Astrocyte of the spinal cord (primary cell): ENCODE data around the gene KLHL29.
A peak's percentile ranks its signal among the peaks of the same experiment; 100 is the strongest.

Experiments used
- DNase-seq: peaks from one replicate; pipeline ENCODE4 v3.0.0; 2011; ENCODE audit warnings: low read depth, low spot score
- H3K4me3 ChIP-seq: 2 replicates; pipeline ENCODE4 v1.5.1; 2011; ENCODE audit warnings: low read depth, mild to moderate bottlenecking, low read length, moderate library complexity
- in situ Hi-C: cut with HindIII; loops from 2 replicates; pipeline ENCODE4 v1.10.0; 2017; ENCODE audit warnings: low sequenced_read_pairs
- TF ChIP-seq, protein P1 (sequence below): IDR thresholded peaks from 2 replicates; pipeline ENCODE4 v1.5.1; 2012; ENCODE audit warnings: low read depth, mild to moderate bottlenecking, low read length, inconsistent platforms

KLHL29 gene

DNA sequence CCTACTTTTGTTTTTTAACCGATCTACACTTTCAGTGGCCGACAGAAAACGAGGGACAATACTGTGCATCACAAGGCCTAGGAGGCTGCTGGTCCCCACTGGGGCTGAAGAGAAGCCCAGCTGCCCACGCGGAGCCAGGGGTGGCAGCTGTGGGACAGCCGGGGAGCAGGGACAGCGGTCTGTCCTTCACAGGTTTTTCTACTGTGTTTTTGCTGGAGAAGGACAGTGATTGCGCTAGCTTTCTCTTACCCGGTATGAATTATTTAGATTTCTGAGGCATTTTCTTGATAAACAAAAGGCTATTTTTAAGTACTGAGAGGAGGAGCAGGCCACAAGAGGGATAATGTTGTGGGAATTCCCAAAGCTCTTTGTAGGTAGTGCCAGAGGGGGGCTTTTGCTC lies 322.1 kb downstream of the KLHL29 start:
- no peak for DNase-seq
- in situ Hi-C loops: no loop called here
- TF ChIP-seq, protein P1, sequence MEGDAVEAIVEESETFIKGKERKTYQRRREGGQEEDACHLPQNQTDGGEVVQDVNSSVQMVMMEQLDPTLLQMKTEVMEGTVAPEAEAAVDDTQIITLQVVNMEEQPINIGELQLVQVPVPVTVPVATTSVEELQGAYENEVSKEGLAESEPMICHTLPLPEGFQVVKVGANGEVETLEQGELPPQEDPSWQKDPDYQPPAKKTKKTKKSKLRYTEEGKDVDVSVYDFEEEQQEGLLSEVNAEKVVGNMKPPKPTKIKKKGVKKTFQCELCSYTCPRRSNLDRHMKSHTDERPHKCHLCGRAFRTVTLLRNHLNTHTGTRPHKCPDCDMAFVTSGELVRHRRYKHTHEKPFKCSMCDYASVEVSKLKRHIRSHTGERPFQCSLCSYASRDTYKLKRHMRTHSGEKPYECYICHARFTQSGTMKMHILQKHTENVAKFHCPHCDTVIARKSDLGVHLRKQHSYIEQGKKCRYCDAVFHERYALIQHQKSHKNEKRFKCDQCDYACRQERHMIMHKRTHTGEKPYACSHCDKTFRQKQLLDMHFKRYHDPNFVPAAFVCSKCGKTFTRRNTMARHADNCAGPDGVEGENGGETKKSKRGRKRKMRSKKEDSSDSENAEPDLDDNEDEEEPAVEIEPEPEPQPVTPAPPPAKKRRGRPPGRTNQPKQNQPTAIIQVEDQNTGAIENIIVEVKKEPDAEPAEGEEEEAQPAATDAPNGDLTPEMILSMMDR: no peak
- no peak overlapping the region for H3K4me3 ChIP-seq

DNA sequence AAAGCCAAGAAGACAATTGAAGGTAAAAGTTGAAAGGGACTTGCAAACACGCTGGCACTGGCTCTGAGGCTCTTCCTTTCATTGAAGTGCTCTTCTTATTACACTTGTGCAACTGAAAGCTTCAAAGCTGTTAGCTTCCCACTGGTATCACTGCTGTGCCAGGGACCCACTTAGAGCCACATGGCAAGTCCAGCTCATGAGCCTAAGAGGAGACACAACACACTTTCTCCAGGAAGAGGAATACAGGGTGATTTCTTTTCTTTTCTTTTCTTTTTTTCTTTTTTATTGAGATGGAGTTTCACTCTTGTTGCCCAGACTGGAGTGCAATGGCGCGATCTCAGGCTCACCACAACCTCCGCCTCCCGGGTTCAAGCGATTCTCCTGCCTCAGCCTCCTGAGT lies 323.8 kb downstream of the KLHL29 start:
- DNase-seq: no peak
- TF ChIP-seq, protein P1: no peak

DNA sequence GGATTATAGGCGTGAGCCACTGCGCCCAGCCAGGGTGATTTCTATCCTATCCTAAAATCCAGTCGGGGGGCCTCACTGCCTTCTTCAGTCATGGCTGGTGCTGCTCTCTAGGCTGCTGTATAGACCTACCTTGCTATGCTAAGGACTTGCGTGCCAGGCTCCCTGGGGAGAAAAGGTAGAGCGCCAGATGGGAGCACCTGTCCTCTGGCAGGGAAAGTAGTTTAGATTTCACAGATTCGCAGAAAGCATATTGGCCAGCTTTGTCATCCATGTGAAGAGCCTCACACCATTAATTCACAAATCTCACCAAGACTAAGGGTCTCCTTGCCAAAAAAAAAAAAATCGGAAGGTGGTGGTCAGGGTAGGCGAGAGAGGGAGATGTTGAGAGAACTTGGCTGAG lies 324.3 kb downstream of the KLHL29 start:
- in situ Hi-C loops: no loop called here

More for the DNA sequence above, 323.8 kb downstream of the KLHL29 start:
- in situ Hi-C loops: no loop called here
- H3K4me3 ChIP-seq: no peak overlapping the region

DNA sequence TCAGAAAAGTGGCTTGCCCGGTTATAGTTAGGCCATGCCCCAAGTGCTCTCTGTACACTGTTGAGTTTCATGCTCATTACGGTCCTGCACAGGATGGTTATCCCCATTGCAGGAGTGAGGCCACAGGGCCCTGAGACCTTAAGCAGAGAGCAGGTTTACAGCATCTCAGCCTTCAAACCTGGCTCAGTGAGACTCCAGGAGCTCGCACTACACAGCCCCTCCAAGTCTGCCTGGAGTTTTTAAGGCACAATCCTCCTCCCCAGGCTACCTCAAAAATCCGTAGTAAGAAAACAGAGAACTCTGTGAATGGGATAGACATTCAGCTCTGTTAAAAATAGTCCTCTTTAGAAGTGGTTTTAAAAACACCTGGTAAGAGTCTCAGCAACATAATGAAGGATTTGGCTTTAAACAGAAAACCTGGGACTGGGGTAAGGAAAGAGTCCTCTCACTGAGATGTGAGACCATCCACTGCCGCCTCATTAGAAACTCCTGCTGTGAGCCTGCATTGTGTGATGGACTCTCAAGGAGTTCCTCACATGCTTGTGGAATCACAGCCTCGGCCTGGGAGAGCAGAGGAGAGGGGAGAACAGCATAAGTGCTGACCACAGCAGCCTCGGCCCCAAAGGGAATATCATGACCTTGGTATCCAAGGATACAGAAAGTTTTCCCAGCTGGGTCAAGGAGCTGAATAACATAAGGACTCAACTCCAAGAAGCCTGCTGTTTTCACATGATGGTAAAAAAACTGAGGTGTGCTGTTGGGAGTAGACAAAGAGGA lies 327.2 kb downstream of the KLHL29 start:
- TF ChIP-seq, protein P1: no peak
- in situ Hi-C loops: no loop called here
- peak; percentile 86 for DNase-seq
- H3K4me3 ChIP-seq: no peak overlapping the region

More for the DNA sequence above, 324.3 kb downstream of the KLHL29 start:
- no peak for DNase-seq
- no peak overlapping the region for H3K4me3 ChIP-seq
- TF ChIP-seq, protein P1: no peak

DNA sequence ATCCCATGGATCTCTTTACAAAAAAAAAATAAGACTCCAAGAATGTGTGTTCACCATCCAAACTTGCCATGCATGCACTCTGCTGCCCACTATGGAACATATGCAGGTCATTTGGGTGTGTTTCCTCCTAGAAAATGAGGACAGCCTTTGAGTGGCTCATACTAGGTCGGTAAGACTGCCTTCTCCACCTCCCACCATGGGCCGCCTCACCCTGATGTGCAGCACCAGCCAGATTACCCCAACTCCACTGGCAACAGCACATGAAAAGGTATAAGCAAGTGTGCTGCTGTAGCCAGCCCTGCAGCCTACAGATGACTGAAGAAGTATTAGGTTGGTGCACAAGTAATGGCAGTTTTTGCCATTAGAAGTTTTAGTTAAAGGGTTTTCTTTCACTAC lies 327.8 kb downstream of the KLHL29 start:
- TF ChIP-seq, protein P1: no peak
- no peak for DNase-seq
- in situ Hi-C loops: no loop called here
- no peak overlapping the region for H3K4me3 ChIP-seq

DNA sequence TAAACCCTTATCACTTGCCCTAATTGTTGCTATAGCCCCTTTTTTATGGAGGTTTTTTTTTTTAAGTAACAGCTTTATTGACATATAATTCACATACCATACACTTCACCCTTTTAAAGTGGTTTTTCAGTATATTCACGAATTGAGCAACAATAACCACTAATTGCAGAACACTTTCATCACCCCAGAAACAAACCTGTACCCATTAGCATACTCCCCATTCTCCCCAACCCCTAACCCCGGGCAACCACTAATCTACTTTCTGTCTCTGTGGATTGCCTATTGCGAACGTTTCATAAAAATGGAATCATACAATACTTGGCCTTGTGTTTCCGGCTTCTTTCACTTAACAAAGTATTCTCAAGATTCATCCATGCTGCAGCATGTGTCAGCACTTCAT lies 328.4 kb downstream of the KLHL29 start:
- TF ChIP-seq, protein P1: no peak
- H3K4me3 ChIP-seq: no peak overlapping the region
- in situ Hi-C loops: no loop called here
- DNase-seq: no peak
